Measurements from ENCODE around the gene MUC12. TPM values are rescaled to one million over a fixed set of nuclear protein-coding genes. Genes with fewer than 3 reads are reported as not detected.
"Not testable (repeated sequence)": the region's sequence is repeated elsewhere in the genome, so short reads cannot be mapped to it uniquely, and the experiment has no call there.

MUC12 gene, protein sequence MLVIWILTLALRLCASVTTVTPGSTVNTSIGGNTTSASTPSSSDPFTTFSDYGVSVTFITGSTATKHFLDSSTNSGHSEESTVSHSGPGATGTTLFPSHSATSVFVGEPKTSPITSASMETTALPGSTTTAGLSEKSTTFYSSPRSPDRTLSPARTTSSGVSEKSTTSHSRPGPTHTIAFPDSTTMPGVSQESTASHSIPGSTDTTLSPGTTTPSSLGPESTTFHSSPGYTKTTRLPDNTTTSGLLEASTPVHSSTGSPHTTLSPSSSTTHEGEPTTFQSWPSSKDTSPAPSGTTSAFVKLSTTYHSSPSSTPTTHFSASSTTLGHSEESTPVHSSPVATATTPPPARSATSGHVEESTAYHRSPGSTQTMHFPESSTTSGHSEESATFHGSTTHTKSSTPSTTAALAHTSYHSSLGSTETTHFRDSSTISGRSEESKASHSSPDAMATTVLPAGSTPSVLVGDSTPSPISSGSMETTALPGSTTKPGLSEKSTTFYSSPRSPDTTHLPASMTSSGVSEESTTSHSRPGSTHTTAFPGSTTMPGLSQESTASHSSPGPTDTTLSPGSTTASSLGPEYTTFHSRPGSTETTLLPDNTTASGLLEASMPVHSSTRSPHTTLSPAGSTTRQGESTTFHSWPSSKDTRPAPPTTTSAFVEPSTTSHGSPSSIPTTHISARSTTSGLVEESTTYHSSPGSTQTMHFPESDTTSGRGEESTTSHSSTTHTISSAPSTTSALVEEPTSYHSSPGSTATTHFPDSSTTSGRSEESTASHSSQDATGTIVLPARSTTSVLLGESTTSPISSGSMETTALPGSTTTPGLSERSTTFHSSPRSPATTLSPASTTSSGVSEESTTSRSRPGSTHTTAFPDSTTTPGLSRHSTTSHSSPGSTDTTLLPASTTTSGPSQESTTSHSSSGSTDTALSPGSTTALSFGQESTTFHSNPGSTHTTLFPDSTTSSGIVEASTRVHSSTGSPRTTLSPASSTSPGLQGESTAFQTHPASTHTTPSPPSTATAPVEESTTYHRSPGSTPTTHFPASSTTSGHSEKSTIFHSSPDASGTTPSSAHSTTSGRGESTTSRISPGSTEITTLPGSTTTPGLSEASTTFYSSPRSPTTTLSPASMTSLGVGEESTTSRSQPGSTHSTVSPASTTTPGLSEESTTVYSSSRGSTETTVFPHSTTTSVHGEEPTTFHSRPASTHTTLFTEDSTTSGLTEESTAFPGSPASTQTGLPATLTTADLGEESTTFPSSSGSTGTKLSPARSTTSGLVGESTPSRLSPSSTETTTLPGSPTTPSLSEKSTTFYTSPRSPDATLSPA (N-terminal part only)
- 2.1 and 2.8 TPM in 2 replicates for total RNA-seq (2014; rRNA removed)
- polyA plus RNA-seq (2012): 5.9 TPM

DNA sequence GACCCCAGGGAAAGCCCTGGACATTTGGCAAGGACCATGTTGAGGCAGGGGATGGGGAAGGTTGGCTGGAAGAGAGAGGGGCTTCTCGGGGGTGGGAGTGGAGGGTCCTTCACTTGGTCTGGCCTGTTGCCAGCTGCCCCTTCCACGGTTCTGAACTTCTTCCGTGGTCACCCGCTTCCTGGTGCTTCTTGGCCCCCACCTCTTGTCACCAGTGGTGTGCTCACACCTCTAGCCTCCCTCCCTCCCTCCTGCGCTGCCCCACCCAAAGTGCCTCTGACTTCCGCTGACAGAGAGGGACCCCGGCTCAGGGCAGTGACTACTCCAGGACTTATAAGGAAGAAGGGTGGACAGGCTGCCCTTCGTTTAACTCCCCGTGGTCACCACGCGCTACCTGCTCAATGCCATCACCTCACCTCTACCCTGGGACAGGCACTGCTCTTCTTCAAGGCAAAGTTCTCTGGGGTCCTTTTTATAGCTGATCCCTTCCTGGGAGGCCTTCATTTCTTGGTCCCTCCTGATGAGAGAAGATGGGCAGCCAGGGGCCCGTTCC lies at the start of gene MUC12:
TSS of gene MUC12 (plus strand) at position 500 of the 550 bp plus-strand sequence. CDS start 58 bp downstream, outside the sequence.
- no peak for DNase-seq (ENCODE audit: low read depth)

DNA sequence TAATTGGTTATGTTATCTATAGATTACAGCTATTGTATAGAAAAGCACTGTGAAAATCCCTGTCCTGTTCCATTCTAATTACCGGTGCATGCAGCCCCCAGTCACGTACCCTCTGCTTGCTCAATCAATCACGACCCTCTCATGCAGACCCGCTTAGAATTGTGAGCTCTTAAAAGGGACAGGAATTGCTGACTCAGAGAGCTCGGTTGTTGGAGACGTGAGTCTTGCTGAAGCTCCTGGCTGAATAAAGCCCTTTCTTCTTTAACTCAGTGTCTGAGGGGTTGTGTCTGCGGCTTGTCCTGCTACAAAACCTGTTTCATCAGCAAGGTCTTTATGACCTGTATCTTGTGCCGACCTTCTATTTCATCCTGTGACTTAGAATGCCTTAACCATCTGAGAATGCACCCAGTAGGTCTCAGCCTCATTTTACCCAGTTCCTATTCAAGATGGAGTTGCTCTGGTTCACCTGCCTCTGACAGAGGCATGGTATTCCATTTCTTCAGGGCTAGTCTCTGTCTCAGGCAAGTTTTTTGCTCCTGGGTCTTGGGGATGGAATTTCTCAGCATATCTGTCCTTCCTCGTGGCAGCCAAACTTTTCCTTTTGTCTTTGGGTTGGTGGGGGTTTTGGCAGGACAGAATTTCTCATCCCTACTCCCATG lies 49.5 kb upstream of the MUC12 start:
- not testable (repeated sequence) for DNase-seq (ENCODE audit: low read depth)

DNA sequence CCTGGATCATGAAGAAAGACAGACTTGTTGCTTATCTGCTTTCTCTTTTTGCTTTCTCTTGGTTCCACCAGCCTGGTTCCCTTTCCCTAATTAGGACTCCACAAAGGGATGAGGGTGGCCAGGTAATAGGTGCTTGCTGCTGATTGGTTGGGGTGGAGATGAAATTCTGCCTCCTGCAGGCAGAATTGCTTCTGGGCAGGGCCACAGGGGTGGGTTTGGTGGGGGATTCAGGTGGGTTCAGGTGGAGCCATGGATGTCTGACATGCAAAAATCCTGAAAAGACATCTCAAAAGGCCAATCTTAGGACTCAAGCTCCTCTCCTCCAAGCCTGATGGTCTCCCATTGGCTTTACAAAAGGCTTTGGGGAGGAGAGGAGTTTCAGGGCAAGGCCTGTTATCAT lies 48.3 kb upstream of the MUC12 start:
- no peak for DNase-seq (ENCODE audit: low read depth)

DNA sequence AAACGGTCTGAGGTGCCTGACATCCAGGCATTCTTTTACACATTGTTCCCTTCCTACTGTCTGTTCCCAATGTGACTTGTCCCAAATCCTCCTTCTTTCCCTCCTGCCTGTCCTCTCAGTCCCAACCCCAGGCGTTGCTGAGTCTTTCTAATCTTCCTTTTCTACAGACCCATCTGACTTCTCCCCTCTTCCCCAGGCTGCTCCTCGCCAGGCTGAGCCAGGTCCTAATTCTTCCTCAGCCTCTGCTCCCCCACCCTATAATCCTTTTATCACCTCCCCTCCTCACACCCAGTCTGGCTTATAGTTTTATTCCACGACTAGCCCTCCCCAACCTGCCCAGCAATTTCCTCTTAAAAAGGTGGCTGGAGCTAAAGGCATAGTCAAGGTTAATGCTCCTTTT lies 45.7 kb upstream of the MUC12 start:
- not testable (repeated sequence) for DNase-seq (ENCODE audit: low read depth)

DNA sequence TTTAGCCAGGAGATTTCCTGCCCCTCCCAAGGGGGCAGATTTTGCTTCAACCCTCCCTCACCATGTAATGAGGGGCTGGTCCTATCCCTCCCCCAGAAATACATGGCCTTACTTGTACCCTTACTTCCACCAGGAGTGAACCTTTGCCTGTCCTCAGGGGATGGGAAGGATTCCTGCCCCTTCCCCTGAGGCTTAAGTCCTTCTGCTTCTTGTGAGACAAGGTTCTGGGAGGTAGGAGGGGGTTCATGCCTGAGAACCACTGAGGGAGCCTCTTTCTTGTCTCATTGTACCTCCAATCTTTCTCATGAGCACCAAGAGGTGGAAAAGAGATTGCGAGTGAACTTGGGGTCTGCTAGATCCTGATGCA lies 39.6 kb upstream of the MUC12 start:
- no peak for DNase-seq (ENCODE audit: low read depth)

DNA sequence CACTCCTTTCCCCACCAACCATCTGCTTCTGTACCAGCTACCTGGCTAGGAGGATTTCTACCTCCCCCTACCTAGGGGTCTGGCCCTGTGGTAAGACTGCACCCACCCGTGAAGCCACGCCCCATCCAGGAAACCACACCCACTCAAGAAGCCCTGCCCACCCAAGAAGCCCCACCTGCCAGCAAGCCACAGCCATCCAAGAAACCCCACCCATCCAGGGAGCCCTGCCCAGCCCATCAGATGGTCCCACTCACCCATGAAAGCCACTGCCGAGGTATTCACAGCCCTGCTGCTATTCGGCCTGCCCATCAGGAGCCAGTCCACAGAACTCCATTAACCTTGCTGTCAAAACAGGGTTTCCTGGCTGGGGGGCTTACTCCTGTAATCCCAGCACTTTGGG lies 35.6 kb upstream of the MUC12 start:
- no peak for DNase-seq (ENCODE audit: low read depth)

DNA sequence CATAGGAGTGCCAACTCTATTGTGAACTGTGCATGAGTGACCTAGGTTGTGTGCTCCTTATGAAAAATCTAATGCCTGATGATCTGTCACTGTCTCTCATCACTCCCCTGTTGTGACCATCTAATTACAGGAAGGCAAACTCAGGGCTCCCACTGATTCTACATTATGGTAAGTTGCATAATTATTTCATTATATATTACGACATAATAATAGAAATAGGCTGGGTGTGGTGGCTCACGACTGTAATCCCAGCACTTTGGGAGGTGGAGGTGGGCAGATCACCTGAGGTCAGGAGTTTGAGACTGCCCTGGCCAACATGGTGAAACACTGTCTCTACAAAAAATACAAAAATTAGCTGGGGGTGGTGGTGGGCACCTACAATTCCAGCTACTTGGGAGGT lies 34.0 kb upstream of the MUC12 start:
- DNase-seq (ENCODE audit: low read depth): not testable (repeated sequence)

DNA sequence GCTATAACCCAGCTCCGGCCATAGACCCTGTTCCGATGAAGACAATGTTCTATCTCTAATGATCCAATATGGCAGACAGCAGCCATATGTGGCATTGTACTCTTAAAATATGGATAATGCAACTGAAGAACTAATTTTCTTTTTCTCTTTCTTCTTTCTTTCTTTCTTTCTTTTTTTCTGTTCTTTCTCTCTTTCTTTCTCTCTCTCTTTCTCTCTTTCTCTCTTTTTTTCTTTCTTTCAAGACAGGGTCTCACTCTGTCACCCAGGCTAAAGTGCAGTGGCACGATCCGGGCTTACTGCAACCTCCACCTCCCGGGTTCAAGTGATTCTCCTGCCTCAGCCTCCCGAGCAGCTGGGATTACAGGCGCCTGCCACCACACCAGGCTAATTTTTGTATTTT lies 33.2 kb upstream of the MUC12 start:
- not testable (repeated sequence) for DNase-seq (ENCODE audit: low read depth)

DNA sequence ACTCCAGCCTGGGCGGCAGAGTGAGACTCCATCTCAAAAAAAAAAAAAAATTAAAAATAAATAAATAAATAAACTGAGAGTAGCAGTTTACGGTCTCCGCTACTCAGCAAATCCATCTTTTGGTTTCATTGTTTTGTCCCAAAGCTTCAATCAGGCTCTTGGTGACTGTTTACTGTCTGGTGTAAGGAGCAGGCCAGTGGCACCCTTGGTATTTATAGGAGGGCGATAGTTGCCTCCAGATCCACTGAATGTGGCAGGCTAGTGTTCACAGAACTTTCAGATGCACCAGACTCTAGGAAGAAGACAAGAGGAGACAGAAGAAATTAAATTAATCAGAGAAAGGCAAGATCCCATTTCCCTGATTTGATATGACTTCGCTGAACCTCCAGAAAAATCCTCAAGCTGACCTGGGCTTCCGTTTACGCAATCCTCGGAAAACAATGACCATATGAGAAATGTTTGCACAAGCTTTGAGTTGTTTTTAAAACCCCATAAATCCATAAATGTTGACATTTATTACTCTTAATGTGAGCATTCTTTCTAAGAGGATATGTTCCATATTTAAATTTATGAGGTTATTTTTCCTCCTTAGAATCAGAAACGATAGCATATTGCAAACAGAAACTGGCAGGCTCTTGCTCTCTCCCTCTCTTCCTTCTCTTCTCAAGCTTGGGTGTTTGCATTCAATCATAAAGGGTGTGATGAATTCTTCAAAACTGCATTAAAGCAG lies 27.2 kb upstream of the MUC12 start:
- no peak for DNase-seq (ENCODE audit: low read depth)

DNA sequence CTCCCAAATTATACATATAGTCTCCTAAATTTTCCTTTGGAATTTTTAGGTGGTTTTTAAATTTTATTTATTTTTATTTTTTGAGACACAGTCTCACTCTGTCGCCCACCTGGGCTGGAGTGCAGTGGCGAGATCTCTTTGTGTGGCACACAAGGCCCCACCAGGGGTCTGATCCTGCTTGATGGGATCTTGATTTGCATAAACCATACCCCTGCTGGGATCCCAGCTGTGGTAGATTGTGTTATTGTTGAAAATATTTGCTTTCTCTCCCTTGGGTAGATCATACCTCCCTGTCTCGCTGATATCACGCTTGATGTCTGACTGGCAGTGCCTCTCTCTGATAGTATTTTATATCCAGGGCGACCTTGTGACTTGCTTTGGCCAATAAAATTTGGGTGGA lies 25.7 kb upstream of the MUC12 start:
- no peak for DNase-seq (ENCODE audit: low read depth)

DNA sequence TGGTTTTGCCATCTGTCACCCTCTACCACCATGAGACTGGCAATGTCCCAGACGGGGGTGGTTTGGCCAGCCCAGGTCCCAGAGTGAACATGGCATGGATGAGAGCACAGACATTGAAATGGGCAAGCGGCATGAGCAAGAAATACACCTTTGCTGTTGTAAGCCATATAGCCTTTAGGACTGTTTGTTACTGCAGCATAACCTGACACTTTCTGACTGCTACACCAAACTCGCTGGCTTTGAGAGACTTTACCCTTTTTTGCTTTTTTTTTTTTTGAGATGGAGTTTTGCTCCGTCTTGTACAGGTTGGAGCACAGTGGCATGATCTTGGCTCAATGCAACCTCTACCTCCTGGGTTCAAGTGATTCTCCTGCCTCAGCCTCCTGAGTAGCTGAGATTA lies 25.2 kb upstream of the MUC12 start:
- DNase-seq (ENCODE audit: low read depth): no peak

DNA sequence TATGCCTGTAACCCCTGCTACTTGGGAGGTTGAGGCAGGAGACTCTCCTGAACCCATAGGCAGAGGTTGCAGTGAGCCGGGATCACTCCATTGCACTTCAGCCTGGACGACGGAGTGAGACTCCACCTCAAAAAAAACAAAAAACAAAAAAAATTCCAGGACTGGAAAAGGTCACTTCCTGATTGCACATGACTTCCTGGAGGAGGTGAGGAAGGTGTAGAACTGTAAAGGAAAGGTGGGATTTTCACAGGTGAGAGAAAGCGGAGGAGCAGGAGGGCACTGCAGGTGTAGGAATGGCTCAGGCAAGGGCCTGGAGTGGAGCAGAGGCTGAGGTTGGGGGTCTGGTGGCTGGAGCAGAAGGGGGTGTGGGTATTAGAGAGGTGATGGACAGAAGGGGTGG lies 23.3 kb upstream of the MUC12 start:
- no peak for DNase-seq (ENCODE audit: low read depth)

DNA sequence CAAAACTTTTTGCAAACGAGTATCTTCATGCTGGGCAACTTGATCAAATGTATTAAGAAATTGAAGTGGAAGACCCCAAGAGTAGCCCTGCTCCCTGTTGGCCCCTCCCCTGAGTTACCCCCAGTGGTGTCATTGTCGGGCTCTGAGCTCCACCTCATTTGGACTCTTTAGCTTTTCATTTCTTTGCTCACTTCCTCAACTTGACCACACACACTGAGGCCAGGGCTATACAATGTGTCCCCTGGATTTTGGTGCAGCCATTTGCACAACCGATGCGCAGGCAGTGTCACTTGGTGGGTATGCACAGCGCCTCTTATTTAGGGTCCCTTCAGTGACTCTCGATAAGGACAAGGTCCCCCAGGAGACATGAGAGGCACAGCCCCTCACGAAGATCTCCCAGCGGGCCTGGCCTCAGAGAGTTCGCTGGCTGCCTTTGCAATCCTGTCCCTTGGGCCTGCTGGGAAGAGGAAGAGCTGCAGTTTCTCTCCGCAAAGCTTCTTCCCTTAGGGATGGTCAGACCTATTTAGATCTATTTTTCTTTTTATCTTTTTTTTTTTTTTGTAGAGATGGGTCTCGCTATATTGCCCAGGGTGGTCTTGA lies 22.5 kb upstream of the MUC12 start:
- DNase-seq (ENCODE audit: low read depth): no peak

DNA sequence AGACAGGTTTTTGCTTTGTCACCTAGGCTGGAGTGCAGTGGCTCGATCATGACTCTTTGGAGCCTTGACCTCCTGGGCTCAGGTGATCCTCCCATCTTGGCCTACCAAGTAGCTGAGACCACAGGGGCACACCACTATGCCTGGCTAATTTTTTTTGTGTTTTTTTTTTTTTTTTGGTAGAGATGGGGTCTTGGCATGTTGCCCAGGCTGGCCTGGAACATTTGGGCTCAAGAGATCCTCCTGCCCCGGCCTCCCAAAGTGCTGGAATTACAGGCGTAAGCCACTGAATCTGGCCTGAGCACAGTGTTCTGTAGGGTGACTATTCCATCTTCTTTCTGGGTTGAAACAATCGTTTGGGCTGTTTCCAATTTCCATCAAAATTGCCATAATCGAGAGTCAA lies 21.6 kb upstream of the MUC12 start:
- no peak for DNase-seq (ENCODE audit: low read depth)

DNA sequence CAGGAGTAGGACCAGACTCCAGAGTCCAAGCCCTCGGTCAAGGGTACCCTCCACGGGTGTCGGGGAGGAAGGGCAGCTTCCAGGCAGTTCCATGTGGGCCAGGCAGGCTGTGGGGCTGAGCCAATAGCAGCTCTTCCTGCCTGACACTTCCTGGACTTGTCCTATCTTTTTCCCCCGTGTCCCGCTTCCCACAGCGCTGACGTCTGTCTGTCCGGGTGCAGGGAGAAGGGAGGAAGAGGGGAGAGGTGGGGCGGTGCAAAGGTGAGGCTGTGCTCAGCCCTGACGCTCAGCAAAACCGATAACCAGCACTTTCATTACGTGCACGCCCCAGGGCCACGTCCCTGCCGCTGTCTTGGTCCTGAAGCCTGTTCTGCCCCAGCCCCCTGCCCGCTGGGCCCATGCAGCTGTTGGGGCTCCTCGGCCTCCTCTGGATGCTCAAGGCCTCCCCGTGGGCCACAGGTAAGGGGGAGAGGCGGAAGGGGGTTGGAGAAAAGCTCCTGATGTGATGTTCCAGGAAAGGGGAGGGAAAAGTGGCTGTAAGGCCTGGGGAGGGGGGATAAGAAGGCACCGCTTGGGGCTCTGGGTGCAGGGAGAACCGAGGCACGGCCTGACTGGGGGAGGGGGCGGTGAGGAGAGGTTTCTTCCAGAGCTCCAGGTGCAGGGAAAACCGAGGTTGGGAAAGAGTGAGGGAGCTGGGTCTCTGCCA lies 20.0 kb upstream of the MUC12 start, which contains the start of gene MUC3A:
TSS of gene MUC3A (plus strand) at position 308 of the 706 bp plus-strand sequence. CDS start at position 399, 91 bp downstream.
- no peak for DNase-seq (ENCODE audit: low read depth)

DNA sequence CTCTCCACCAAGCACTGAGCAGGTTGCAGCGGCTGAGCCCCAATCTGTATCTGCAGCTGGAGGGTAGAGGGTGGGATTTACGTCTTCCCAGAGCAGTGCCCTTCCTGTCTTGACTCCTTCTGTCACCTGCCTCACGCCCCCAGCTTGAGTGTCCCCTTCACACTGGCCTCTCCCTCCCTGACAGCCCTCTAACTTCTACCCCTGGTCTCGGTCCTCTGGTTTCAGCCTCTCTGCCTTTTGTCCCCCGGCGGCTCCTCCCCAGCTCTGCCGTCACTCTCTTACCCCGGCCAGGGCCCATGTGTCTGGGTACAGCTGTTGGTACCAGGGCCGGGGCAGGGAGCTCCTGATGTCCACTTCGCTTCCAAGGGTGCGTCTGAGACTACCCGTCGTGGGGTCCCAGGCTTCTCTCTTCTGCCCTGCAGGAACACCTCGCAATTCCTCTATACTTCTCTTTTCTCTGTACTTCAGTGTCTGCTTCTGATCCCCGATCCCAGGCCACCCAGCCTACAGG lies 19.4 kb upstream of the MUC12 start:
- DNase-seq (ENCODE audit: low read depth): no peak

DNA sequence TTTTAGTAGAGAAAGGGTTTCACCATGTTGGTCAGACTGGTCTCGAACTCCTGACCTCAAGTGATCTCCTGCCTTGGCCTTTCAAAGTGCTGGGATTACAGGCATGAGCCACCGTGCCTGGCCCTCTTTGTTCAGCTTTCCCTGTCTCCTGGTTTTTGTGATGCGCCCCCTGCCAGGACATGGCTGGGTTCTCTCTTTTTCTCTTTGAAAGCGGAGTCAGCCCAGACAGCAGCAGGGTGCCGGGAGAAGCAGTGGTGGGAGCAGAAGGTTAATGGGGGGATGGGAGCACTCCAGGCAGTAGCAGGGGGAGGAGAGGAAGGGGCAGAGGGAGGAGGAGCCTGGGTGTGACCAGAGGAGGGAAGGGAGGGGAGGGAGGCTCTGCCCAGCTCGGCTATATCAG lies 18.2 kb upstream of the MUC12 start:
- DNase-seq (ENCODE audit: low read depth): no peak

DNA sequence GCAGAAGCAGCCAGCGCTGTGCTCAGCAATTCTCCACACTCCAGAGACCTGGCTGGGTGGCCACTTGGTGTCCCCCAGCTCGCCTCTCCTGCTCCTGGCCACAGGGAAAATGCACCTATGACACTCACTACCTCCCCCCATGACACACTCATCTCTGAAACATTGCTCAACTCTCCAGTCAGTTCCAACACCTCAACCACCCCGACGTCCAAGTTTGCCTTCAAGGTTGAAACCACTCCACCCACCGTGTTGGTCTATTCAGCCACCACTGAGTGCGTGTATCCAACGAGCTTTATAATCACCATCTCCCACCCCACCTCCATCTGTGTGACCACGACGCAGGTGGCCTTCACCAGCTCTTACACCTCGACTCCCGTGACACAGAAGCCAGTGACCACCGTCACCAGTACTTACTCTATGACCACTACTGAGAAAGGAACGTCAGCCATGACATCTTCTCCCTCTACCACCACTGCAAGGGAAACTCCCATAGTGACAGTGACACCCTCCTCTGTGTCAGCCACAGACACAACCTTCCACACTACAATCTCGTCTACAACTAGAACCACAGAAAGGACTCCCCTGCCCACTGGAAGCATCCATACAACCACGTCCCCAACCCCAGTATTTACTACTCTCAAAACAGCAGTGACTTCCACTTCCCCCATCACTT lies 17.3 kb upstream of the MUC12 start:
- DNase-seq (ENCODE audit: low read depth): no peak

Data from LHCN-M2 (cell line).